ENCODE results near the gene TPM3.
A peak's percentile ranks its signal among the peaks of the same experiment; 100 is the strongest.
"Not testable (repeated sequence)": the region's sequence is repeated elsewhere in the genome, so short reads cannot be mapped to it uniquely, and the experiment has no call there.

Gene TPM3

DNA sequence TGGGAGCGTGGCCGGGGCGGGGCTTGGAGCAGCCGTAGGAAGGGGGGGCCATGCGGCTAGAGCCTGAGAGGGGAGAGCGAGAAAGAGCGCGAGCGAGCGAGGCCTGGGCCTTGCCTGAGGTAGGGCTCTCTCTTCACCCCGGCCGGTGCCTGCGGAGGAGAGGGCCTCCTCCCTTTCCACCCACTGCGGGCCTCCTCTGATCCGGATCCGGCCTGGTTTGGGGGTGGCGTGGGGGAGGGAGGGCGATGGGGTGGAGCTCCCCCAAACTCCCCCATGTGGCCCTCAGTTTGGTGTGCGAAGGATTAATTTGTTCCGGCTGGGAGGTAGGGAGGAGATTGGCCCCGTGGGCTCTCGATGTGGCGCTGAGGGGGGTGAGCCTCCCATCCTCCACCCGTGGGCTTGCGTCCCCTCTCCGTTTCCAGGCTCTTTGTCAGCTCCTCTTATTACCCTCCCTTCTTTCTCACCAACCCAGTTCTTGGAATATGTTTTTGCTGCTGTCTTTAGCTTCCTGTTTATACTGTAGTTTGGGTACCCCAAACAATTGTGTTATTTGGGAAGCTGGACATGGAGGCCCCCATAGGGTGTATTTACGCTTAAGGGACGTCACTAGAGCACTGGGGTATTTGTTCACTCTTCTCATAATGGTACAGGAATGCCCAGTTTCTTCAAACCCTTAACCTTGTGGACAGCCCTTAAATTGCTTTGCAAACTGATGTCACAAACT, 29.5 kb upstream of the TPM3 start:
- peak overlapping the region; percentile 74 to 82 for H3K4me3 ChIP-seq (ENCODE audit: low read depth in 1 of 2, low read length in 2 of 2)
- no peaks in the 10 kb centered on the region for H3K9me3 ChIP-seq (ENCODE audit: control insufficient read depth in 1 of 2, low read length in 2 of 2)
- peak overlapping the region; percentile 93 for H3K27ac ChIP-seq (ENCODE audit: low read length)
- H3K4me1 ChIP-seq (ENCODE audit: control insufficient read depth in 1 of 2, insufficient read depth in 2 of 2, low read length in 2 of 2), result peaks cover 24 to 59% of the 10 kb centered on the region in 2 donors
- H3K27me3 ChIP-seq (ENCODE audit: low read depth, low read length), result no peaks in the 10 kb centered on the region
- H3K36me3 ChIP-seq (ENCODE audit: control insufficient read depth in 1 of 2, insufficient read depth in 2 of 2, low read length in 2 of 2), result peaks cover 14 to 21% of the 10 kb centered on the region in 2 donors

DNA sequence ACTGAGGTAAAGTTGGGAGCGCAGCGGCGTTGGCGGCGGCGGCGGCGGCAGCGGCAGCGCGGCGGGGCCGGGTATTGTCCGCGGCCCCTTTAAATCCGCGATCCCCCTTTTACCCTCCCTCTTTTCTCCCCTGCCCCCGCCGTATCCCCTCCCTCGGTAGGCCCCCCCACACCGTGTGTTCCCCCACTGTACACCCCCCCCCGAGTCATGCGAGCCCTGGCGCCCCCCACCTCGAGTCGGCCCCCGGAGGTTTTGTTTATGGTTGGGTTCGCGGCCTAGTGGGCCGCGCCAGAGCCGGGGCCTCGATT, 29.0 kb upstream of the TPM3 start:
- no peaks in the 10 kb centered on the region for H3K27me3 ChIP-seq (ENCODE audit: low read depth, low read length)
- peak overlapping the region; percentile 74 to 82 for H3K4me3 ChIP-seq (ENCODE audit: low read depth in 1 of 2, low read length in 2 of 2)
- H3K36me3 ChIP-seq (ENCODE audit: control insufficient read depth in 1 of 2, insufficient read depth in 2 of 2, low read length in 2 of 2), result peaks cover 14 to 21% of the 10 kb centered on the region in 2 donors
- no peaks in the 10 kb centered on the region for H3K9me3 ChIP-seq (ENCODE audit: control insufficient read depth in 1 of 2, low read length in 2 of 2)
- peaks cover 24 to 59% of the 10 kb centered on the region in 2 donors for H3K4me1 ChIP-seq (ENCODE audit: control insufficient read depth in 1 of 2, insufficient read depth in 2 of 2, low read length in 2 of 2)
- H3K27ac ChIP-seq (ENCODE audit: low read length), result peak overlapping the region; percentile 93

DNA sequence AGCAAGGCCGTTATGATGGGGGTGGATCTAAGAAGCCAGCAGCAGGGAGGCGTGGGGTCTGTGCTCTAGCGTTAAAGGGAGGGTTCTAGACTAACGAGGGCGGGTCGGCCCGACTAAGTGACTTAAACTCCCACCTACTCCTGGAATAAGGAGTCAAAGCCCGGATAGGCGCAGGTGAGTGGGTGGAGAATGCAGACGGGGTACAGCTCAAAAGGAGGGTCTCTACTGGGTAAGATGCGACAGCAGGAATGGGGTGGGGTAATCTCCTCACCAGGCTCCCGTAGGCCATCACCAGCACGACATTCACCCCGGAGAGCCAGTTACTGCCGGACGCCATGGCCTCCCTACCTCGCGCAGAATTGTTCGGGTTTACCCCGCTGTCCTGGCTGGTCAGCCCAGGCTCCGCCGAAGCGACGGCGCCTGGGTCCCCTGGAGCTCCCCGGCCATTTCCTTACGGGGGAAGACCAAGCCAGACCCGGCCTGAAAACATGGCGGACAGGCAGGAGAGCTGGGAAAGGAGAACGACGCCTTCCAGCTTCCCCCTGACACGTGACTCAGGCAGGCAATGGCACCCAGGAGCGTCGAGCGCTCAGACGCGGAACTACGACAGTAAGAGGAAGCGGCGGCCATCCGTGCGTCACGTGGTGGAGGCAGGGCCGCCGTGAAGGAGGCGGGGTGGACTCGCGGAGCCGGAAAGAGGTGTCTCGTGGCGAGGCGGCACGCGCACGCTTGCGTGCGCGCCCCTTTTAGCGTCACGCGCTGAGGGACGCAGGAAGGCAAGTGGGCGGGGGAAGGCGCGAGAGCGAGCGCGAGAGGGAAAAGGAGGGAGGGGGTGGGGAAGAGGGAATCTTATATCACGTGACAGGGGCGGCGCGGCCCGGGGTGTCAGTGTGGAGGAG, 28.4 kb upstream of the TPM3 start, which contains the start of gene UBAP2L:
UBAP2L (plus strand) TSS at position 885 of the 899 bp plus-strand sequence. CDS start 4,169 bp downstream, outside the sequence.
- peaks cover 14 to 20% of the 10 kb centered on the region in 2 donors for H3K36me3 ChIP-seq (ENCODE audit: control insufficient read depth in 1 of 2, insufficient read depth in 2 of 2, low read length in 2 of 2)
- H3K9me3 ChIP-seq (ENCODE audit: control insufficient read depth in 1 of 2, low read length in 2 of 2), result no peaks in the 10 kb centered on the region
- no peaks in the 10 kb centered on the region for H3K27me3 ChIP-seq (ENCODE audit: low read depth, low read length)
- H3K4me1 ChIP-seq (ENCODE audit: control insufficient read depth in 1 of 2, insufficient read depth in 2 of 2, low read length in 2 of 2), result peaks cover 24 to 59% of the 10 kb centered on the region in 2 donors
- H3K4me3 ChIP-seq (ENCODE audit: low read depth in 1 of 2, low read length in 2 of 2), result peak within 1 kb of the TSS; percentile 74 to 93
- peak within 1 kb of the TSS; percentile 100 for H3K27ac ChIP-seq (ENCODE audit: low read length)

DNA sequence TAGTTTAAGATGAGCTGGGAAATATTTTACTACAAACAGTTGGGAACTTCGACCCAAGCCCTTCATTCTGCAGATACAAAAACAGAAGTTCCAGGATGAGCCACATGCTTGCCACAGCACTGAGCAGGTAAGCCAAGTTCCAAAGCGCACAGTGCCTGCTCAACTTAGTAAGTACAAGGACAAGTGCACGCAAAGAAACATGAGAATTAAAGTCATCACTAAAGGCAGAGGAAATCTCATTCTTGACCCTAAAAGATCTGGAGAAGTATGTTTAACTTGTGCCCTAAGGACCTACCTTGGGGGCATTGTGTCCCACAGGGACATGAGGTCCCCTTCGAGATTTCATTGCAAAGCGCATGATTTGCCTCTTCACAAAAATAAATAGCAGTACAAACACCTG, 27.6 kb upstream of the TPM3 start:
- Histone ChIP-seq H3K27me3 (ENCODE audit: low read depth, low read length) (no peaks in the 10 kb centered on the region), H3K36me3 (ENCODE audit: control insufficient read depth in 1 of 2, insufficient read depth in 2 of 2, low read length in 2 of 2) (peaks cover 16% of the 10 kb centered on the region in 2 donors), H3K9me3 (ENCODE audit: control insufficient read depth in 1 of 2, low read length in 2 of 2) (no peaks in the 10 kb centered on the region), H3K4me1 (ENCODE audit: control insufficient read depth in 1 of 2, insufficient read depth in 2 of 2, low read length in 2 of 2) (peaks cover 24 to 52% of the 10 kb centered on the region in 2 donors), H3K4me3 (ENCODE audit: low read depth in 1 of 2, low read length in 2 of 2) (peak overlapping the region; percentile 74 to 93), H3K27ac (ENCODE audit: low read length) (peak overlapping the region; percentile 100)

DNA sequence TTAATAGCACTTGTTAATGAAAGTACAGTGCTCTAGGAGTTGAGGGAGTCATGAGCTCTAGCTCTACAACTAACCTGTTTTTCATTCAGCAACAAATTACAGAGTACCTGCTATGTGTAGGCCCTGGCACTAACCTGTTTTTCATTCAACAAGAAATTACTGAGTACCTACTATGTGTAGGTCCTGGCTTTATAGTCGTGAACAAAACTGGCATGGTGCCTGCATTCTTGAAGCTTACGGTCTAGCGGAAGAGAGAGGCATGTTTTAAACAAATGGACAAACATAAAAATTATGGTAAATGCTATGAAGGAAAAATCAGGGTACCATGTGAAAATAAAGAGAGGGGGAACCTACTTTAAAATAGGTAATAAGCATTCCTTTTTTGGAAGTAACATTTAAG, 26.6 kb upstream of the TPM3 start:
- Histone ChIP-seq H3K9me3 (ENCODE audit: control insufficient read depth in 1 of 2, low read length in 2 of 2) (no peaks in the 10 kb centered on the region), H3K4me1 (ENCODE audit: control insufficient read depth in 1 of 2, insufficient read depth in 2 of 2, low read length in 2 of 2) (peaks cover 24 to 42% of the 10 kb centered on the region in 2 donors), H3K4me3 (ENCODE audit: low read depth in 1 of 2, low read length in 2 of 2) (peak overlapping the region; percentile 74 to 93), H3K36me3 (ENCODE audit: control insufficient read depth in 1 of 2, insufficient read depth in 2 of 2, low read length in 2 of 2) (peaks cover 20 to 26% of the 10 kb centered on the region in 2 donors), H3K27ac (ENCODE audit: low read length) (peak overlapping the region; percentile 100), H3K27me3 (ENCODE audit: low read depth, low read length) (no peaks in the 10 kb centered on the region)

DNA sequence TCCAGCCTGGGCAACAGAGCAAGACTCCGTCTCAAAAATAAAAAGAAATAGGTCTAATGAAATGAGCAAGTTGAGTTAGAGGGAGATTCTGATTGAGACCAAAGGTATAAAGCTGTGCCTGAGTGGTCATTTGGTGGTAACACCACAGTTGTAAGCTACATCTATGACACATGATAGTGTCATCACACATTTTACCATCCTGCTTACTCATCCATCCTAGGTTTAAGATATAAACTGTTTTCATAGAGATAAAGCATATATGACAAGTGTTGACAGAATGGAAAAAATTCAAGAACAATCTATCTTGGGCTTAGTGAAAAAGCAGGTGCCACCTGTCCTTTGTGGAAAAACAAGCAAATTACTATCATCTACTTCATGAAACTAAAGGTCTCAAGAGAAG, 21.4 kb upstream of the TPM3 start:
- H3K27ac ChIP-seq (ENCODE audit: low read length), result no peak overlapping the region
- peaks cover 2 to 10% of the 10 kb centered on the region in 2 donors for H3K4me1 ChIP-seq (ENCODE audit: control insufficient read depth in 1 of 2, insufficient read depth in 2 of 2, low read length in 2 of 2)
- H3K4me3 ChIP-seq (ENCODE audit: low read depth in 1 of 2, low read length in 2 of 2), result no peak overlapping the region
- H3K9me3 ChIP-seq (ENCODE audit: control insufficient read depth in 1 of 2, low read length in 2 of 2), result no peaks in the 10 kb centered on the region
- peaks cover 40 to 56% of the 10 kb centered on the region in 2 donors for H3K36me3 ChIP-seq (ENCODE audit: control insufficient read depth in 1 of 2, insufficient read depth in 2 of 2, low read length in 2 of 2)
- H3K27me3 ChIP-seq (ENCODE audit: low read depth, low read length), result no peaks in the 10 kb centered on the region

DNA sequence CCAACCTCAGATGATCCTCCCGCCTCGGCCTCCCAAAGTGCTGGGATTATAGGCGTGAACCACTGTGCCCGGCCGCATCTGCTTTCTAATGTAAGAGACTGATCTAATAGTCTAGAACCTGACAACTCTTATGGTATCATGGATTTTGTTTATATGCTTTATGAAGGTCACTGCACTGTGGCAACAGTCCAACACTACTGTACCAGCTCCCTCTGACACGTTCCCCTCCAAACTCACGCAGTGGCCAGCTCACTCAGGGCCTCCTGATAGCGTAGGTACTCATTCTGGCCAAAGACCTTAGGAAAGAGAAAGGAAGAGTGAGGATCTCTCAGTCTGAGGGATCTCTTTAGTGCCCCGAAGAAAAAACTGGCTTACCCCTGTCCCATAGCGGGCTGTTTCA, 20.2 kb upstream of the TPM3 start:
- Histone ChIP-seq H3K27me3 (ENCODE audit: low read depth, low read length) (no peaks in the 10 kb centered on the region), H3K27ac (ENCODE audit: low read length) (no peak overlapping the region), H3K4me1 (ENCODE audit: control insufficient read depth in 1 of 2, insufficient read depth in 2 of 2, low read length in 2 of 2) (no peaks in the 10 kb centered on the region), H3K4me3 (ENCODE audit: low read depth in 1 of 2, low read length in 2 of 2) (no peak overlapping the region), H3K36me3 (ENCODE audit: control insufficient read depth in 1 of 2, insufficient read depth in 2 of 2, low read length in 2 of 2) (peaks cover 39 to 67% of the 10 kb centered on the region in 2 donors), H3K9me3 (ENCODE audit: control insufficient read depth in 1 of 2, low read length in 2 of 2) (no peaks in the 10 kb centered on the region)

DNA sequence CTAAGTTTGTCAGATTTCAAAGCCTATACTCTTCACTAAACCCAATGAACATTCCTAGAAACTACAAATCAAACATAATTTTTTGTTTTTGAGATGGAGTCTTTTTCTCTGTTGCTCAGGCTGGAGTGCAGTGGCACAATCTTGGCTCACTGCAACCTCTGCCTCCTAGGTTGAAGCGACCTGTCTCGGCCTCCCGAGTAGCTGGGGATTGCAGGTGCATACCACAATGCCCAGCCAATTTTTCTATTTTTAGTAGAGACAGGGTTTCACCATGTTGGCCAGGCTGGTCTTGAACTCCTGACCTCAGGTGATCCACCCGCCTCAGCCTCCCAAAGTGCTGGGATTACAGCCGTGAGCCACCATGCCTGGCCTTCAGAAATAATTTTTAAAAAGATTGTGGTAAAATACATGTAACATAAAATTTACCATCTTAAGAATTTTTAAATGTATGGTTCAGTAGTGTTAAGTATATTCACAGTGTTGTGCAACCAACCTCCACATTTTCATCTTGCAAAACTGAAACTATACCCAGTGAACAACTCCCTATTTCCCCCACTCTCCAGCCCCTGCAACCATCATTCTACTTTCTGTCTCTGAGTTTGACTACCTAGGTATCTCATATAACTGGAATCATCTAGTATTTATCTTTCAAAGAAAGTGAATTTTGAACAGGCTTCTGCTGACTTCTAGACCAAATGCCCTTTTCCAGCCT, 16.9 kb upstream of the TPM3 start:
- H3K36me3 ChIP-seq (ENCODE audit: control insufficient read depth in 1 of 2, insufficient read depth in 2 of 2, low read length in 2 of 2), result peaks cover 50 to 79% of the 10 kb centered on the region in 2 donors

DNA sequence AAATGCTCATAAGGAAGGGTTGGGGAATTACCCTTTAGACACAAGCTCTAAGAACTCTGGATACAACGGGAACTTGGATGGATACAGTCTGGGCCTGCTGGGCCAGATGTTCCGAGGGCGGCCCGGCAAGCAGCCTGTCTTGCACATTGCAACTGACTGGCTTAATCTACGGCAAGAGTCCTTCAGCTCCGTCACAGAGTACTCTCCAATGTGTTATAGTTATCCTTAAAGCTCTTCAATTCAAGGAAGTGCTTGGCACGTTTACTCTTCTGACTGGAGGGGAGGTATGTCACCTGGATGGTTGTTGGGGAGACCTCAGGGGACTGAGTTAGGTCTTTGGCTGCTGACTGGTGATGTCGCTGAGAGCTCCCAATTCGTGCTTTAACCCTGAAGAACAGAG, 15.4 kb upstream of the TPM3 start:
- H3K4me3 ChIP-seq (ENCODE audit: low read depth in 1 of 2, low read length in 2 of 2), result no peak overlapping the region
- H3K36me3 ChIP-seq (ENCODE audit: control insufficient read depth in 1 of 2, insufficient read depth in 2 of 2, low read length in 2 of 2), result peaks cover 38 to 63% of the 10 kb centered on the region in 2 donors
- no peaks in the 10 kb centered on the region for H3K4me1 ChIP-seq (ENCODE audit: control insufficient read depth in 1 of 2, insufficient read depth in 2 of 2, low read length in 2 of 2)
- H3K27ac ChIP-seq (ENCODE audit: low read length), result no peak overlapping the region
- H3K27me3 ChIP-seq (ENCODE audit: low read depth, low read length), result no peaks in the 10 kb centered on the region
- H3K9me3 ChIP-seq (ENCODE audit: control insufficient read depth in 1 of 2, low read length in 2 of 2), result no peaks in the 10 kb centered on the region

More for the DNA sequence above, 16.9 kb upstream of the TPM3 start:
- Histone ChIP-seq H3K27ac (ENCODE audit: low read length) (no peak overlapping the region), H3K27me3 (ENCODE audit: low read depth, low read length) (no peaks in the 10 kb centered on the region), H3K4me3 (ENCODE audit: low read depth in 1 of 2, low read length in 2 of 2) (no peak overlapping the region), H3K9me3 (ENCODE audit: control insufficient read depth in 1 of 2, low read length in 2 of 2) (no peaks in the 10 kb centered on the region), H3K4me1 (ENCODE audit: control insufficient read depth in 1 of 2, insufficient read depth in 2 of 2, low read length in 2 of 2) (no peaks in the 10 kb centered on the region)

DNA sequence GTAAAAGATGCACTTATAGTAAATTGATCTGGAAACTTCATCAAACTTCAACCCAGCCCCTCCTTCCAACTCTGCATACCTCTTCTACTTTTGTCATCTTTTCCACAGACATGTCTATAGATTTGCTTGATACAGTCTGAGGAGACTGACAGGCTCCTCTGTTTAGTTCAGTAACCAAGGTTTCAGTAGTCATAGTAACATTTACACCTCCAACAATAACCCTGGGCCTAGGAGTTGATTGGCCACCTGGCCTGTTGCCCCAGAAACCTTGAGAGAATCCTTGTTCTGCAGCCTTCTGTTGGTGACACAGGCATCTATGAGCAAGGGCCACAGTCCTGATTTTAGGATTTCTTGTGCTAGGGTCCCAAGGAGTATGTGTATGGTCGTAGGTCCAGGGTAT, 14.3 kb upstream of the TPM3 start, which contains the start of gene CFAP141:
CFAP141 (minus strand) TSS at position 138 of the 400 bp plus-strand sequence; CDS start at position 112, 26 bp downstream.
- Histone ChIP-seq H3K36me3 (ENCODE audit: control insufficient read depth in 1 of 2, insufficient read depth in 2 of 2, low read length in 2 of 2) (peaks cover 35 to 54% of the 10 kb centered on the region in 2 donors), H3K27ac (ENCODE audit: low read length) (no peak within 1 kb of the TSS), H3K4me3 (ENCODE audit: low read depth in 1 of 2, low read length in 2 of 2) (no peak within 1 kb of the TSS), H3K4me1 (ENCODE audit: control insufficient read depth in 1 of 2, insufficient read depth in 2 of 2, low read length in 2 of 2) (no peaks in the 10 kb centered on the region), H3K27me3 (ENCODE audit: low read depth, low read length) (no peaks in the 10 kb centered on the region), H3K9me3 (ENCODE audit: control insufficient read depth in 1 of 2, low read length in 2 of 2) (no peaks in the 10 kb centered on the region)

DNA sequence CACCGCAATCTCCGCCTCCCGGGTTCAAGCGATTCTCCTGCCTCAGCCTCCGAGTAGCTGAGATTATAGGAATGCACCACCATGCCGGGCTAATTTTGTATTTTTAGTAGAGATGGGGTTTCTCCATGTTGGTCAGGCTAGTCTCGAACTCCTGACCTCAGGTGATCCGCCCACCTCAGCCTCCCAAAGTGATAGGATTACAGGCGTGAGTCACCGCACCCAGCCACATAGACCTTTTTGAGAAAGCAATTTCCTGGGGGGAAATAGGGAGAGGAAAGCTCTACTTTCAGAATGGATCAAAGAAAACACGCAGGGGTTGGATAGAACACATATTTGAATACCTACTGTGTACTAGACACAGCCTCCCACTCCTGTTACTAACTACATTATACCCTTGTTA, 13.9 kb upstream of the TPM3 start:
- not testable (repeated sequence) for H3K9me3 ChIP-seq (ENCODE audit: control insufficient read depth in 1 of 2, low read length in 2 of 2); H3K27me3 ChIP-seq (ENCODE audit: low read depth, low read length); H3K4me1 ChIP-seq (ENCODE audit: control insufficient read depth in 1 of 2, insufficient read depth in 2 of 2, low read length in 2 of 2); H3K4me3 ChIP-seq (ENCODE audit: low read depth in 1 of 2, low read length in 2 of 2); H3K27ac ChIP-seq (ENCODE audit: low read length)
- H3K36me3 ChIP-seq (ENCODE audit: control insufficient read depth in 1 of 2, insufficient read depth in 2 of 2, low read length in 2 of 2), result peaks cover 35 to 54% of the 10 kb centered on the region in 2 donors
